Measurements from ENCODE around the gene AGXT2.

The AGXT2 gene

DNA sequence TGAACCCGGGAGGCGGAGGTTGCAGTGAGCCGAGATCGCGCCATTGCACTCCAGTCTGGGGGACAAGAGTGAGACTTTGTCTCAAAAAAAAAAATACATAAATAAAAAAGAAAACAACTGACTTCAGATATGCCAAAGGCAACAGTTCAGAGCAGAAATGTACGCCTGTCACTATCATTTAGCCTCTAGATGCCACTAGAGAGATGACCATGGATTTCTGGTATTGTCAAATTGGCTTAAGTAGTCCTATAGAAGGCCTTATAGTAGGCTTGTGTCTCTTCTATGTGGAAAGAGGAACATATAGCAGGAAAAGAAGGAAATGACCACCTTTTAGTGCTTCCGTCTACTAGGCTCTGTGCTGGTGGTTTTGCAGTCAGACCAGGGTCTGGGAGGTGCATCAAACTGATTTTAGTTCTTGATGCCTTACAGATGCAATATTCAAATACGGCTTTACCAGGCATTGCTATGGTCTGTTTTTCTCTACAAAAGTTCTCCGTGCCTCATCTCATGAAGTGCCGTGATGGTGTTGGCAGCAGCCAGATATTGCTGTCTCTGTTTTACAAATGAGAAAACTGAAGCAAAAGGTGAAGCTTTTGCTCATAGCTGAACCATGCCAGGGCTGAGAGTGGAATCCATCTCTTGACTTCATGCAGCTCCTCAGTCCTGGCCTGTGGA is 17.2 kb downstream of the AGXT2 start:
- H3K4me1 ChIP-seq = no peaks in the 10 kb centered on the region
- H3K4me3 ChIP-seq (ENCODE audit: low read depth, low read length) = no peak overlapping the region
- no peaks in the 10 kb centered on the region for H3K36me3 ChIP-seq
- DNase-seq = no peak
- H3K27me3 ChIP-seq = peaks cover 19% of the 10 kb centered on the region
- TF ChIP-seq, protein P1, sequence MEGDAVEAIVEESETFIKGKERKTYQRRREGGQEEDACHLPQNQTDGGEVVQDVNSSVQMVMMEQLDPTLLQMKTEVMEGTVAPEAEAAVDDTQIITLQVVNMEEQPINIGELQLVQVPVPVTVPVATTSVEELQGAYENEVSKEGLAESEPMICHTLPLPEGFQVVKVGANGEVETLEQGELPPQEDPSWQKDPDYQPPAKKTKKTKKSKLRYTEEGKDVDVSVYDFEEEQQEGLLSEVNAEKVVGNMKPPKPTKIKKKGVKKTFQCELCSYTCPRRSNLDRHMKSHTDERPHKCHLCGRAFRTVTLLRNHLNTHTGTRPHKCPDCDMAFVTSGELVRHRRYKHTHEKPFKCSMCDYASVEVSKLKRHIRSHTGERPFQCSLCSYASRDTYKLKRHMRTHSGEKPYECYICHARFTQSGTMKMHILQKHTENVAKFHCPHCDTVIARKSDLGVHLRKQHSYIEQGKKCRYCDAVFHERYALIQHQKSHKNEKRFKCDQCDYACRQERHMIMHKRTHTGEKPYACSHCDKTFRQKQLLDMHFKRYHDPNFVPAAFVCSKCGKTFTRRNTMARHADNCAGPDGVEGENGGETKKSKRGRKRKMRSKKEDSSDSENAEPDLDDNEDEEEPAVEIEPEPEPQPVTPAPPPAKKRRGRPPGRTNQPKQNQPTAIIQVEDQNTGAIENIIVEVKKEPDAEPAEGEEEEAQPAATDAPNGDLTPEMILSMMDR (IDR thresholded peaks at IDR 0.05; ENCODE audit: low read depth, low read length) = no peak
- H3K9me3 ChIP-seq = no peaks in the 10 kb centered on the region

DNA sequence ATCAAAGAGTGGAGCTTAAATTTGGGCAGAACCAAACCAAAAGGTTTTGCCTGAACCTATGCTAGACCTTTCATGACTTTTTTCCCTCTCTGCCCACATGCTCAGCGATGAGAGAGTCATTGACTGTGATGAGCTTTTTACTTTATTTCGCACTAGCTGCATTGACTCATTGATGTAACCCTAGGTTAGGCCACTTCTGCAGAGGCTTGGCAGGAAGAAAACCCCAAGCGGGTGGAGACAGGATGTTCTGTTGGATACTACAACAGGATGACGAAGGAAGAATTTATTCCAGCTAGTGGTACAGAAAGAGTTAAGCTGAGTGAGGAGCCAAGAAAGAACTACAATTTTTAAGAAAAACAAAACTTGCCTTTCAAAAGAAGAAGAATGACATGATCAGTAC is 18.4 kb downstream of the AGXT2 start:
- H3K27me3 ChIP-seq = peaks cover 14% of the 10 kb centered on the region; the same call in 1 of the 2 replicates
- no peak overlapping the region for H3K4me3 ChIP-seq (ENCODE audit: low read depth, low read length)
- H3K4me1 ChIP-seq = no peaks in the 10 kb centered on the region
- DNase-seq = no peak
- TF ChIP-seq, protein P1 (IDR thresholded peaks at IDR 0.05; ENCODE audit: low read depth, low read length) = no peak
- no peaks in the 10 kb centered on the region for H3K36me3 ChIP-seq
- H3K9me3 ChIP-seq = no peaks in the 10 kb centered on the region

DNA sequence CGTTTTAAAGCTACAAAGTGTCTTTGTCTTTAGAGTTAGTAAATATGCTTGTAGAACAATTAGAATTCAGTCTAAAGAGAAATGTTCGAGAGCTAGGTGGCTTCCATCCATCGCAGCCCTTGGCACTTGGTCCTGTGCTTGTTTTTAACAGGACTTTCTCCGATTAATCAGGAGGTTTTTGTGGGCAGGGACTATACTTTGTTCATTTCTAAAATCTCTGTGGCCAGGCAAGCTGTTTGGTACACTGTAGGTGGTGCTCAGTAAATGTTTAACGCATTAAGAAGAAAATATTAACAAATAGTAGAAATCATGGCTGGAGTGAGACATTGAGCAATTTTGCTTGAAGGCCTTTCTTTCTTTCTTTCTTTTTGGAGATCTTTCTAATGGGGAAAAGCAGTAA is 20.8 kb downstream of the AGXT2 start:
- Histone ChIP-seq H3K9me3 (no peaks in the 10 kb centered on the region), H3K27me3 (peaks cover 11% of the 10 kb centered on the region; the same call in 1 of the 2 replicates), H3K4me3 (ENCODE audit: low read depth, low read length) (no peak overlapping the region), H3K4me1 (no peaks in the 10 kb centered on the region), H3K36me3 (no peaks in the 10 kb centered on the region)
- TF ChIP-seq, protein P1 (IDR thresholded peaks at IDR 0.05; ENCODE audit: low read depth, low read length) = no peak
- DNase-seq = no peak

DNA sequence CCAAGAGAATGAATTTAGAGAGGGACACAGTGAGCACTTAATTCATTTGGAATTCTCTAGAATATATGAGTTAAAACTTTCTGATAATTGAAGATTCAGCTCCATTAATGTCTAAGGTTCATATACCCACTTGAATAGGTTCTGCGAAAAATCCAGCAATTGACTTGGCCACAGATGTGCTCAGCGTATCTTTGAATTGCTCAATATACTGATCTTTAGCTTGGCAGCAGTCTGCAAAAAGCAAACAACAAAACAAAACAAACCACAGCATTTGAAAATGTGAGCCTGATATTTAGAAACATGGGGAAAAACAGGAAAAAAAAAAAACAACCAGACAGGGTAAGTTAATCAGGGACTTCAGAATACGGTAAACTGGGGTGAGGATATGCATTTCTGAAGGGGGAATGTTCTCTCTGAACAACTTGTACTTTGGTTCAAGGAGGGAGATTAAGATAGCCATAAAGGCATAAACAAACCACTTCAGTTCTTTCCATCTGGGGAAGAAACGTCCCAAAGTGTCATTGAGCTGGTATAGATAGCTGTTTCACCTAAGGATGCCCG is 21.4 kb downstream of the AGXT2 start:
- Histone ChIP-seq H3K4me3 (ENCODE audit: low read depth, low read length) (no peak overlapping the region), H3K9me3 (no peaks in the 10 kb centered on the region), H3K27me3 (peaks cover 11% of the 10 kb centered on the region; the same call in 1 of the 2 replicates), H3K4me1 (no peaks in the 10 kb centered on the region), H3K36me3 (no peaks in the 10 kb centered on the region)
- DNase-seq = no peak
- TF ChIP-seq, protein P1 (IDR thresholded peaks at IDR 0.05; ENCODE audit: low read depth, low read length) = no peak

DNA sequence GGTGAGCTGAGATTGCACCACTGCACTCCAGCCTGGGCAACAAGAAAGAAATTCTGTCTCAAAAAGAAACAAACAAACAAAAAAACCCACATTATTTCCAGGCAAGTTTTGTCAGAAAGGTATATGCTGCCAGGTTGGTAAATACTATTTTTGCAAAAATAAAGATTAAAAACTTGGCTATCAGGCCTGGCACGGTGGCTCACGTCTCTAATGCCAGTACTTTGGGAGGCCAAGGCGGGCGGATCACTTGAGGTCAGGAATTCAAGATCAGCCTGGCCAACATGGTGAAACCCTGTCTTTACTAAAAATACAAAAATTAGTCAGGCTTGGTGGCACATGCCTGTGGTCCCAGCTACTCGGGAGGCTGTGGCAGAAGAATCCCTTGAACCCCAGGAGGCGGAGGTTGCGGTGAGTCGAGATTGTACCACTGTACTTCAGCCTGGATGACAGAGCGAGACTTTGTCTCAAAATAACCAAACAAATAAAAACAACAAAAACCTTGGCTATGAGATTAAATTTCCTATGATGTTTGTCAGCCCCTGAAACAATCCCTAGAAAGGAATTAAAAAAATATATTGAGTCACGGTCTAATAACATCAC is 22.7 kb downstream of the AGXT2 start:
- H3K27me3 ChIP-seq = peaks cover 11% of the 10 kb centered on the region; the same call in 1 of the 2 replicates
- no peaks in the 10 kb centered on the region for H3K36me3 ChIP-seq
- H3K4me1 ChIP-seq = no peaks in the 10 kb centered on the region
- TF ChIP-seq, protein P1 (IDR thresholded peaks at IDR 0.05; ENCODE audit: low read depth, low read length) = no peak
- H3K9me3 ChIP-seq = no peaks in the 10 kb centered on the region
- no peak overlapping the region for H3K4me3 ChIP-seq (ENCODE audit: low read depth, low read length)
- DNase-seq = no peak

All from BE2C (cell line).